B cell (primary cell): Measurements from ENCODE around the gene SORL1. TPM values are rescaled to one million over a fixed set of nuclear protein-coding genes. Genes with fewer than 3 reads are reported as not detected.

Experiments used
- ATAC-seq: fragments of 200-7000 bp; cut with Tn5 transposase; one replicate; pipeline ENCODE4 v1.10.0; 2021; ENCODE audit warnings: low read depth, mild to moderate bottlenecking, moderate number of reproducible peaks, moderate library complexity
- CTCF ChIA-PET: fragments of 350-600 bp; sonication (Branson Sonifier 250); formaldehyde crosslinking; loops from one replicate; lab custom pipeline; 2021; ENCODE audit warnings: antibody characterized with exemption, inconsistent platforms; lab: Charles Lee
- POLR2A ChIA-PET: fragments of 350-600 bp; sonication (Branson Sonifier 250); formaldehyde crosslinking; loops from one replicate; lab custom pipeline; 2021; ENCODE audit warnings: antibody characterized with exemption; lab: Charles Lee
- DNase-seq: peaks from one replicate; pipeline ENCODE4 v3.0.0; 2013
- H2AFZ ChIP-seq: 2 replicates; pipeline ENCODE4 v1.6.1; 2012; ENCODE audit warnings: mild to moderate bottlenecking, low read depth, low read length; ENCODE audit not compliant: insufficient read depth, poor library complexity, severe bottlenecking
- H3K27ac ChIP-seq, 2 donors: 1 replicate in 1 of 2; 2 replicates in 1 of 2; pipeline ENCODE4 v1.5.1; 2012 to 2013; ENCODE audit warnings: low read length in 2 of 2, mild to moderate bottlenecking in 2 of 2, moderate library complexity in 1 of 2
- H3K27me3 ChIP-seq, 4 experiments: fragments of 200-600 bp in 1 of 4; sonication (generic) in 1 of 4; replicated peaks in 1 of 4; 1 replicate in 2 of 4; 2 replicates in 2 of 4; pipeline versions ENCODE4 v1.6.1 to v1.7.0; 2013 to 2016; ENCODE audit warnings: low read length in 3 of 4, mild to moderate bottlenecking in 2 of 4, mixed read lengths in 1 of 4, moderate library complexity in 1 of 4; ENCODE audit not compliant: insufficient read depth in 4 of 4, control insufficient read depth in 3 of 4; ENCODE audit errors: control extremely low read depth in 1 of 4
- H3K36me3 ChIP-seq, 2 experiments: replicated peaks in 1 of 2; 1 replicate in 1 of 2; 2 replicates in 1 of 2; pipeline versions ENCODE4 v1.6.1 to v1.7.1; 2013; ENCODE audit warnings: low read length in 1 of 2; ENCODE audit not compliant: insufficient read depth in 2 of 2, control insufficient read depth in 1 of 2; ENCODE audit errors: control extremely low read depth in 1 of 2, extremely low read depth in 1 of 2
- H3K4me1 ChIP-seq, 2 donors: fragments of 200-600 bp in 1 of 2; sonication (generic) in 1 of 2; 1 replicate in 1 of 2; 2 replicates in 1 of 2; pipeline versions ENCODE4 v1.5.1 to v1.6.1; 2013 to 2017; ENCODE audit warnings: low read length in 2 of 2; ENCODE audit not compliant: control insufficient read depth in 2 of 2, insufficient read depth in 2 of 2
- H3K4me2 ChIP-seq: replicated peaks from 2 replicates; pipeline ENCODE3; 2012; ENCODE audit warnings: mild to moderate bottlenecking, low read depth, low read length; ENCODE audit not compliant: poor library complexity, severe bottlenecking
- H3K4me3 ChIP-seq, 5 experiments: fragments of 200-600 bp in 1 of 5; sonication (generic) in 1 of 5; 1 replicate in 3 of 5; 2 replicates in 2 of 5; pipeline versions ENCODE4 v1.5.1 to v1.7.0; 2011 to 2016; ENCODE audit warnings: low read length in 4 of 5, mild to moderate bottlenecking in 4 of 5, low read depth in 2 of 5, control low read depth in 1 of 5, moderate library complexity in 1 of 5; ENCODE audit not compliant: insufficient read depth in 1 of 5; ENCODE audit errors: control extremely low read depth in 1 of 5, extremely low read depth in 1 of 5
- H3K79me2 ChIP-seq: fragments of 200-600 bp; sonication (generic); one replicate; pipeline ENCODE4 v1.6.0; 2016; ENCODE audit warnings: low read length; ENCODE audit not compliant: control insufficient read depth, insufficient read depth
- H3K9ac ChIP-seq: fragments of 200-600 bp; sonication (generic); 2 replicates; pipeline ENCODE4 v1.6.1; 2017; ENCODE audit warnings: mild to moderate bottlenecking, low read length, moderate library complexity
- H3K9me3 ChIP-seq, 3 donors: one replicate each; pipeline versions ENCODE4 v1.6.1 to v1.7.1; 2013; ENCODE audit warnings: low read length in 2 of 3; ENCODE audit not compliant: control insufficient read depth in 2 of 3, insufficient read depth in 1 of 3; ENCODE audit errors: control extremely low read depth in 1 of 3
- H4K20me1 ChIP-seq: 2 replicates; pipeline ENCODE4 v1.6.0; 2012; ENCODE audit warnings: mild to moderate bottlenecking, low read length; ENCODE audit not compliant: insufficient read depth, control insufficient read depth, poor library complexity, severe bottlenecking
- H3K27ac Mint-ChIP-seq: one replicate; pipeline ENCODE4 v1.8.0; 2021; ENCODE audit warnings: mixed read lengths
- H3K27me3 Mint-ChIP-seq: one replicate; pipeline ENCODE4 v1.8.0; 2021; ENCODE audit warnings: mixed read lengths
- H3K4me1 Mint-ChIP-seq: one replicate; pipeline ENCODE4 v1.8.0; 2021; ENCODE audit warnings: mixed read lengths
- H3K4me3 Mint-ChIP-seq: one replicate; pipeline ENCODE4 v1.8.0; 2021; ENCODE audit warnings: mixed read lengths
- H3K9me3 Mint-ChIP-seq: one replicate; pipeline ENCODE4 v1.8.0; 2022; ENCODE audit warnings: mixed read lengths; ENCODE audit not compliant: insufficient read depth
- CTCF ChIP-seq: fragments of 200-600 bp; IDR thresholded peaks from one replicate; pipeline ENCODE4 v1.8.0; 2022; ENCODE audit warnings: antibody characterized with exemption, mild to moderate bottlenecking
- EZH2 ChIP-seq: IDR thresholded peaks from 2 replicates; pipeline ENCODE4 v1.6.1; 2012; ENCODE audit warnings: borderline replicate concordance, low read depth, mild to moderate bottlenecking, moderate library complexity, low read length; ENCODE audit not compliant: insufficient read depth, poor library complexity, severe bottlenecking
- WGBS: methylation state at CpG from one replicate; pipeline ENCODE4 v1.1.5; 2013; ENCODE audit warnings: missing lambda C conversion rate; ENCODE audit not compliant: insufficient coverage; 5-methylcytosine and 5-hydroxymethylcytosine counted together
- intact Hi-C: fragments of 100-400 bp; cut with micrococcal nuclease; formaldehyde crosslinking; loops from one replicate; pipeline ENCODE4 v1.10.0; 2022
- polyA plus RNA-seq: library from polyadenylated mRNA; depleted of rRNA; stranded (reverse); fragments of >200 nt; gene quantifications from 2 replicates; pipeline ENCODE4 v1.2.3, GENCODE V29; 2012
- total RNA-seq, 2 donors: library from RNA; stranded (reverse); fragments of 120-200 nt in 1 of 2; gene quantifications; 1 replicate in 1 of 2; 2 replicates in 1 of 2; pipeline versions ENCODE4 v1.2.3 to v1.2.4, GENCODE V29; 2013 to 2022

Gene SORL1
- total and polyA plus RNA-seq, 2 donors (not counting 1 experiment from before 2014, with no cell fraction given): 13.0 to 396 TPM

GRCh38 chr11:121473064-121473777 lies 21.1 kb downstream of the SORL1 start:
- H3K4me3 Mint-ChIP-seq: no peak overlapping the region
- DNase-seq (no peak), ATAC-seq (no peak)
- TF ChIP-seq CTCF (no peak), EZH2 (no peak)
- POLR2A ChIA-PET: no interaction called here
- peaks cover 41% of the 10 kb centered on the region for H3K4me1 Mint-ChIP-seq
- CTCF ChIA-PET: no interaction called here
- no peaks in the 10 kb centered on the region for H3K27me3 Mint-ChIP-seq
- Histone ChIP-seq H3K4me3 (no peak overlapping the region), H3K9ac (no peak overlapping the region), H4K20me1 (peaks cover 9% of the 10 kb centered on the region), H3K4me1 (peaks cover 9 to 20% of the 10 kb centered on the region in 2 donors), H3K27me3 (no peaks in the 10 kb centered on the region), H3K4me2 (no peak overlapping the region), H3K36me3 (peaks cover 0 to 22% of the 10 kb centered on the region in 2 experiments), H3K9me3 (no peaks in the 10 kb centered on the region), H2AFZ (no peak overlapping the region), H3K27ac (no peak overlapping the region), H3K79me2 (peaks cover 56% of the 10 kb centered on the region)
- H3K27ac Mint-ChIP-seq: no peak overlapping the region
- 85% methylated on average over 4 of the region's 8 CpGs for WGBS
- H3K9me3 Mint-ChIP-seq: no peaks in the 10 kb centered on the region
- intact Hi-C loops: no loop called here

DNA sequence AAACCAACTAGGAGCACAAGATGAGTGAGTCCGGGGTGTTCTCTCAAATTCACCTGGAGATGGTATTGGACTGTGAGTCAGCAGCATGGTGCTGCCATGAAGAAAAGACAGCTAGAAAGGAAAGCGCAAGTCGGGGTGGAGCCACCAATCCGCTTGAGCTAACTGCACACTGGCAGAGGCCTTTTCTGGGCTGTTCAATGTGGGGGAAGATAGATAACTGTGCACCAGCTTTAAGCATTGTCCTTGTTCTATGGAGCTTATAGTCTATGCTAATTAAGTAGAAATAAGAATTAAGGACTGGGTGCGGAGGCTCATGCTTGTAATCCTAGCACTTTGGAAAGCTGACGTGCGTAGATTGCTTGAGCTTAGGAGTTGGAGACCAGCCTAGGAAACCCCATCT lies 22.6 kb downstream of the SORL1 start:
- intact Hi-C loops: no loop called here
- H3K9ac ChIP-seq: no peak overlapping the region
- no peak overlapping the region for H3K27ac ChIP-seq
- H3K9me3 ChIP-seq: no peaks in the 10 kb centered on the region
- TF ChIP-seq EZH2 (no peak), CTCF (no peak)
- DNase-seq (no peak), ATAC-seq (no peak)
- no peaks in the 10 kb centered on the region for H3K27me3 Mint-ChIP-seq
- no peak overlapping the region for H2AFZ ChIP-seq
- peaks cover 54% of the 10 kb centered on the region for H3K79me2 ChIP-seq
- H3K27ac Mint-ChIP-seq: no peak overlapping the region
- peaks cover 13 to 17% of the 10 kb centered on the region in 2 donors for H3K4me1 ChIP-seq
- no peaks in the 10 kb centered on the region for H3K9me3 Mint-ChIP-seq
- H3K4me2 ChIP-seq: no peak overlapping the region
- H3K4me3 Mint-ChIP-seq: no peak overlapping the region
- WGBS: 100% methylated on average over 5 of the region's 7 CpGs
- H4K20me1 ChIP-seq: peaks cover 5% of the 10 kb centered on the region
- no peak overlapping the region for H3K4me3 ChIP-seq
- H3K36me3 ChIP-seq: peaks cover 0 to 28% of the 10 kb centered on the region in 2 experiments
- ChIA-PET CTCF (interaction anchor here (0.9 kb wide), 1 partner anchor 48 kb away, joined by 3 read pairs; no protein-coding TSS in a partner anchor), POLR2A (no interaction called here)
- no peaks in the 10 kb centered on the region for H3K27me3 ChIP-seq
- peaks cover 41% of the 10 kb centered on the region for H3K4me1 Mint-ChIP-seq
